AG10803 (cell line): ENCODE measurements around the gene STEAP1B.
"Not testable (repeated sequence)": the region's sequence is repeated elsewhere in the genome, so short reads cannot be mapped to it uniquely, and the experiment has no call there.

Experiments used
- DNase-seq: peaks from one replicate; pipeline ENCODE4 v3.0.0; 2010; ENCODE audit warnings: low read depth
- H3K4me3 ChIP-seq: 2 replicates; pipeline ENCODE4 v1.5.1; 2011; ENCODE audit warnings: mild to moderate bottlenecking, low read length, control low read depth
- CTCF ChIP-seq: conservative IDR thresholded peaks from 2 replicates; pipeline ENCODE4 v1.5.1; 2011; ENCODE audit warnings: mild to moderate bottlenecking, low read length, control low read depth, inconsistent platforms

The STEAP1B gene

DNA sequence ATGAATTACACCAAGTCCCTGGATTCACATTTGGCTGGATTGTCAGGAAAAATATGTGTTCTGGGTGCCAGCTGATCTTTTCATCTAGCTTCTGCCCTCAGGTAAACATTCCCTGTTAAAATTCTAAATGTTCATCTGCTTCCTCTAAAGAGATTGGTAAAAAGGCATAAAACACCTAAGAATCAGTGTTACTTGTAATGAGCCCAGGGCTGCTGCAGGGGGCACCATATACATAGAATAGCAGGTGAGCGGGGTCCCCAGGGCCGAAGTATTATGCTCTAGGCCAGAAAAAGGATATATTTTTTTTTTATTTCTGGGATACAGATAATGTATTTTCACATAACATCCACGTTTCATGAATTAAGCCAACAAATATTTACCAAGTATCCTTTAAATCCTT lies 4.5 kb upstream of the STEAP1B start:
- not testable (repeated sequence) for DNase-seq, H3K4me3 ChIP-seq
- TF ChIP-seq CTCF, result peak; percentile 26

- peak; percentile 10 for DNase-seq
- H3K4me3 ChIP-seq, result not testable (repeated sequence)
Measured at GRCh38 chr7:22502104-22502503, 2.1 kb upstream of the STEAP1B start.

DNA sequence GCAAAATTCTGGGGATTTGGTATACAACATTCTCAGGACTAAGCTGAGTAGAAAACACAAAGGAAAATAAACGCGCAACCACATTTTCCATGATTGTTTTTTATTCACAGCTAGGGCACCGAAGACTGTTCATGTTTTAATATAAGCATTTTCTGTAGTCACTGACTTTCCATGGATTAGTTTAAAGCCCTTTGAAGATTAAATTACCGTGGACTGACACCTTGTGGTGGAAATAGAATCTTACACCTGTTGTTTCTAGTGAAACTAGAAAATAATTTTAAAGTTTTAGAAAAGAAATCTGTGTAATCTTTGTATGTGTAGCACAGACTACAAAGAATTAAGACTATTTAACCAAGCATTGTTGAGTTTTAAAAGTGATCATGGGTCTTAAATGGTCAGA lies 1.3 kb upstream of the STEAP1B start:
- not testable (repeated sequence) for H3K4me3 ChIP-seq
- TF ChIP-seq CTCF, result peak; percentile 43
- DNase-seq, result peak; percentile 38

DNA sequence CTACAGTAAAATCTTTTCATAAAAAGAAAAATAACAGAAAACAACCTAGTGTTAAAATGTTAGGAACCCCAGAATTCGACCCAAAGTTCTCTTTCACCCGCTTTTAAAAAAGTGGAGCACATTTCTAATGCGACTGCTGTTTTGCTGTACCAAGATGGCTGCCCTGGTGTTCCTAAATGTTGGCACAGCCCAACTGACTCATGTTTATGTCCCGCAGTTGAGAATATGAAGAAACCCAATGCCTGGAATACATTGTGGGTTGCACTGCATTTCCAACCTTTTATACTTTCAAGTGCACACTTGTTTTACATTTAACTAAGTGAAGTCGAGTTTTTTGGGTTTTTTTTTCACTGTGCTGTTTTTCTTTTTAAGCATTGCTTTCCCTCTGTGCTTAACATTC lies 944 bp downstream of the STEAP1B start:
- peak overlapping the region; percentile 26; the same call in 1 of the 2 replicates for H3K4me3 ChIP-seq
- DNase-seq, result peak; percentile 38
- TF ChIP-seq CTCF, result no peak

- DNase-seq, result peak; percentile 74
- not testable (repeated sequence) for H3K4me3 ChIP-seq
Measured at GRCh38 chr7:22496912-22497311, 3.1 kb downstream of the STEAP1B start.

- H3K4me3 ChIP-seq, DNase-seq: not testable (repeated sequence)
Measured at GRCh38 chr7:22496296-22496888, 3.6 kb downstream of the STEAP1B start.

DNA sequence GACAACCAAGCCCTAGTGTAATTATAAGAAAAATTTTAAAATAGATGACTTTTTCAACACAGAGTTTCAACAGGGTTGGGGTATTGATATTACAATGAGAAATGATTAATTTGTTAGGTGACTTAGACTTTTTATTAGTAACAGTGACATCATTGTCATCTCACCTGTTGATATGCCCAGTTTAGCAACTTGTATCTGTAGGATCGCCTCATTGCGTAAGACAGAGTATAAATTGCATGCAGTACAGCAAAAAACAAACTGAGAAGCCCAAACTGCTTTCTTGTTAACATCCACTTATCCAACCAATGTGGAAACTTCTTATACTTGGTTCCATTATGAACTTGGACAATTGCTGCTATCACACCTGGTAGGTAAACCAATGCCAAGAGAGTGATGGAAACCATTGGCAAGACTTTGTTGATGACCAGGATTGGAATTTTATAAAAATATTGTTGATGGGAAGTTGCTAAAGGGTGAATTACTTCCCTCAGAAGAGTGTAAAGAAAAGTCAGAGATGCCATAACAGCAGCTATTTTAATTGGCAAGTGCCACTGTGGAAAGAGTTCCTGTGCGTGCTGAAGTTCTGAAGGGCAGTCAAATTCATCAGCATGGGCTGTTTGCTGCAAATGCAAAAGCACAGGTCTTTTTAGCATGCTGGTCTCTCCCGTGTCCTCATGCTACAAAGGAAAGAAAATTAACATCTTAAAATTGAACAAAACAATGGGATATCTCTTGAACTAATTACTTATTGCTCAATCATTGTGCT lies 6.6 kb downstream of the STEAP1B start:
- DNase-seq, H3K4me3 ChIP-seq: not testable (repeated sequence)

- DNase-seq, result peak; percentile 71
- no peak overlapping the region for H3K4me3 ChIP-seq
Measured at GRCh38 chr7:22488643-22489462, 11.1 kb downstream of the STEAP1B start.

More at GRCh38 chr7:22488643-22489462, 11.1 kb downstream of the STEAP1B start:
- peak; percentile 95 for TF ChIP-seq CTCF
